MM.1S (cell line): ENCODE results near the gene HSPG2.

Experiments used
- CTCF ChIP-seq: fragments of 300-600 bp; sonication (generic); IDR thresholded peaks from 2 replicates; pipeline ENCODE4 v1.5.1; 2016; ENCODE audit warnings: antibody characterized with exemption, low read length, mixed read lengths
- EZH2 ChIP-seq: fragments of 300-600 bp; sonication (generic); optimal IDR thresholded peaks from 2 replicates; pipeline ENCODE3; 2017; ENCODE audit warnings: low read depth, mild to moderate bottlenecking, antibody characterized with exemption, low read length, mixed read lengths

GRCh38 chr1:21854751-21855131 is 82.4 kb downstream of the HSPG2 start:
- TF ChIP-seq CTCF (no peak), EZH2 (no peak)
